Measurements from ENCODE around the gene POLR2L. TPM values are rescaled to one million over a fixed set of nuclear protein-coding genes. Genes with fewer than 3 reads are reported as not detected.

The POLR2L gene
- total RNA-seq, 2 experiments from 2014 or later: 90.3 to 96.0 TPM

DNA sequence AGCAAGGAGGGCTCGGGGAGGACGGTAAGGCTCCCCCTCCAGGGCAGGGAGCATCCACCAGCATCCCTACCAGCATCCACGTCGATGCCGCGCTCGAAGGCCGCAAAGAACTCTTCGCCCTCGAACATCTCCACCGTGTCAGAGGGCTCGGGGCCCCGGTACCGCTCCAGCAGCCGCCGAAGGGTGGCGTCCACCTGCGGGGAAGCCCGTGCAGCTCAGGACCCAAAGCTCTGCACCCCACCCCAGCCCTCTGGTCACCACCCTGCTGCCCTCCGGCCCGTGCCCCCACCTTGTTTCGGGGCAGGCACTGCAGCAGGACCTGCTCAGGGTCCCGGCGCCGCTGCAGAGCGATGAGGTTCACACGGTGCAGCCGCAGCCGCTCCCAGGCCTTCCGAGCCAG lies 41.9 kb downstream of the POLR2L start:
- H3K4me3 Mint-ChIP-seq: no peak overlapping the region
- no peaks in the 10 kb centered on the region for H3K9me3 Mint-ChIP-seq
- H3K27me3 Mint-ChIP-seq: no peaks in the 10 kb centered on the region
- ChIA-PET CTCF (interaction anchor here (1.6 kb wide), 1 partner anchor 8 kb away, joined by 4 read pairs; no protein-coding TSS in a partner anchor), POLR2A (no interaction called here)
- DNase-seq: no peak
- H3K4me1 Mint-ChIP-seq: peaks cover 20% of the 10 kb centered on the region
- no peak overlapping the region for H3K27ac Mint-ChIP-seq
- peaks cover 9% of the 10 kb centered on the region for H3K36me3 Mint-ChIP-seq (ENCODE audit: low read depth)

DNA sequence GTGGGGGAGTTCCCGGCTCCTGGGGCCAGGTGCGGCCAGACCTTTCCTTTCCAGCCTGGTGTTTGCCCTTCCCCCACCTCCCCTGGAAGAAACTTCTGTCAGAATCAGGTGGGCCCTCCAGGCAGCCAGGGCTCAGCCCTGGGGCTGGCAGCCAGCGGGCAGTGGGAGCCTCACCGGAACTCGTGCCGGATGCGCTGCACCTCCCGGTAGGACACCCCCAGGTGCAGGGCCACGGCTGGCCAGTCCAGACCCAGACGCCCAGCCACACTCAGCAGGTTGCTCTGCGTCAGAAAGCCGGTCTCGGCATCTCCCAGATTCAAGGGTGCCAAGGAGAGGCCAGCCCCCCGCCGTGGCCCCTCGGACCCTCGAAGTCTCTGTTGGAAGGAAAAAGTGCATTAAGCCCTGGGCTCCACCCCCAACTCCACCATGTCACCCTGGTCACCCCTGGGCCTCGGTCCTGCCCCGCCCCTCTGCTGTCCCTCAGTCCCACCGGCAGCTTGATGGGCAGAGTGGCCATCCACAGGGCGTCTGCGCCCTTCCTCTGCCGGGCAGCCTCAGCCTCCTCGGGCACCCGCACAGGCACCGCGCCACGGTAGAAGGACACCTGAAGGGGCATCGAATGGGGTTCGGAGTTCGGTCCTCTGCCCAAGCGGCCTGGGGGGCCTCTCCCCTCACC lies 42.5 kb downstream of the POLR2L start:
- Mint-ChIP-seq H3K4me3 (no peak overlapping the region), H3K36me3 (ENCODE audit: low read depth) (peaks cover 9% of the 10 kb centered on the region), H3K27ac (no peak overlapping the region), H3K4me1 (peaks cover 23% of the 10 kb centered on the region), H3K9me3 (no peaks in the 10 kb centered on the region), H3K27me3 (no peaks in the 10 kb centered on the region)
- ChIA-PET CTCF (interaction anchor here (1.6 kb wide), 1 partner anchor 9 kb away, joined by 4 read pairs; no protein-coding TSS in a partner anchor), POLR2A (no interaction called here)
- no peak for DNase-seq

DNA sequence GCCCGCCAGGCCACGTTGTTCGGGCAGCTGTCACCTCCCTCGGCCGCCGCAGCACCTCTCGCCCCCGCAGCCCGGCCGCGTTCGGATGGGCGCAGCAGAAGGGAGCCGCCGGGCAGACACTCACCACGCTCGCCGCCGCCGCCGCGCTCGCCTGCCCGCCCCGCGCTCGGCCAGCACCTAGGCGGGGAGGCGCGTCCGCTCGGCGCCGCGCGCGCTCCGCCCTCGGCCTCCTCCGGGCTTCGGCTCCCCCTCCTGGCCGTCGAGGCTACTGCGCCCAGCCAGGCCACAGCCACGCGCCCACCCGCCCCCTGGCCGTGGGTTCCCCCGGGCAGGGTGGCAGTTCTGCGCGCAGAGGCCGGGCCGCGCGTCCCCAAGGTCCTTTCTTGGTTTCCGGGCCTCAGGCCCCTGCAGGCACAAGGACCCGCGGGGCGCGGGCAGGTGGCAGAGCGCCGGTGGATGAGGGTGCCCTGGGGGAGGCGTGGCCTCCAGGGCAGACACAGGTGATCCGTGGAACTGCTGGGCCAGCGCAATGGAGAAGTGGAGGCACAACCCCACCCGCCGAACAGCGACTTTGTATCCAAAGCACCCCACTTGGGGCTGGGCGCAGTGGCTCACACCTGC lies 44.1 kb downstream of the POLR2L start, which contains the start of gene SLC25A22:
SLC25A22 (minus strand) TSS at position 189 of the 621 bp plus-strand sequence. CDS start 3,275 bp downstream, outside the sequence.
- H3K36me3 Mint-ChIP-seq (ENCODE audit: low read depth): peaks cover 6% of the 10 kb centered on the region

DNA sequence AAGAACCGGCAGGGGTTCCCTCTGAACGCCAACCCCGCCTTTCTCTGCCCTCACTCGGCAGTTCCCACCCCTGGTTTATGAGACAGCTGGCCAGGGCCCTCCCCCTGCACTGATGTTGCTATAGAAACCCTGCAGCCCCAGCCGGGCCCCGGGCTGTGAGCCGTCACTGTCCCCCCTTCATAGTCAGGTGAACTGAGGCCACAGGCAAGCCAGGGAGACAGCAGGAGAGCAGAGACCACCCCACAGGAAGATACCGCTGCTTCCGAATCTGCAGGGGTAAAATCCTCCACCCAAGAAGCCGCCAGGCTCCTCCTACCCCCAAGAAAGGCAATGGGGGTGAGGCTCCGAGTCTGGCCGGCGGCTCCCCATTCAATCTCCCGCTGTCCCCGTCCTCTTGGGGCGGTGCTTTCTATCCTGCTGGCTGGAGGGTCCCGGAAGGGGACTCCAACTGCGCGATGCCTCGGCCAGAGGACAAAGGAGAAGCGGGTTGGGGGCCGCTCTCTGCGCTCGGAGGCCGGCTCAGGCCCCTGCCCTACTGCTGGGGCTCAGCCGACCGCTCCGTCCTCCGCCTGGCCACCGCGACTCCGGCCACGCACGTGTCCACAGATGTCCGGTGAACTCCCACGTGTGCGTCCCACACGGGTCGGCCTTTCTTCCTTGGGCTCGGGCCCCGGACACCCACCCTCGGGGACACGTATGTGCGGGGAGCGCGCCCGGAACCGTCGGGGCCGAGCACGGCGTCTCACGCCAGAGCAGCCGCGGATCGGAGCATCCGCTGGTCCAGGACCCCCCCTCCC lies 44.8 kb downstream of the POLR2L start:
- POLR2A ChIA-PET: interaction anchor here (0.6 kb wide), 2 partner anchors 56 to 184 kb away, joined by 3 to 4 read pairs; no protein-coding TSS in a partner anchor
- peak overlapping the region; percentile 80 for H3K27ac Mint-ChIP-seq
- peaks cover 4% of the 10 kb centered on the region for H3K36me3 Mint-ChIP-seq (ENCODE audit: low read depth)
- DNase-seq: peak; percentile 77
- H3K4me3 Mint-ChIP-seq: peak overlapping the region; percentile 84
- H3K9me3 Mint-ChIP-seq: no peaks in the 10 kb centered on the region
- H3K27me3 Mint-ChIP-seq: no peaks in the 10 kb centered on the region
- CTCF ChIA-PET: interaction anchor here (0.6 to 1.7 kb wide), 6 partner anchors 11 to 56 kb away, joined by 3 to 7 read pairs (median 4); partner anchors contain the start of genes CRACR2B and PNPLA2
- peaks cover 23% of the 10 kb centered on the region for H3K4me1 Mint-ChIP-seq

More for the DNA sequence above, 44.1 kb downstream of the POLR2L start, which contains the start of gene SLC25A22:
- peak within 1 kb of the TSS; percentile 84 for H3K4me3 Mint-ChIP-seq
- peaks cover 25% of the 10 kb centered on the region for H3K4me1 Mint-ChIP-seq
- H3K9me3 Mint-ChIP-seq: no peaks in the 10 kb centered on the region
- peak within 1 kb of the TSS; percentile 80 for H3K27ac Mint-ChIP-seq
- DNase-seq: peak; percentile 82
- CTCF ChIA-PET: interaction anchor here (1.1 kb wide), 2 partner anchors 36 to 55 kb away, joined by 3 read pairs; no protein-coding TSS in a partner anchor
- no peaks in the 10 kb centered on the region for H3K27me3 Mint-ChIP-seq
- POLR2A ChIA-PET: no interaction called here

DNA sequence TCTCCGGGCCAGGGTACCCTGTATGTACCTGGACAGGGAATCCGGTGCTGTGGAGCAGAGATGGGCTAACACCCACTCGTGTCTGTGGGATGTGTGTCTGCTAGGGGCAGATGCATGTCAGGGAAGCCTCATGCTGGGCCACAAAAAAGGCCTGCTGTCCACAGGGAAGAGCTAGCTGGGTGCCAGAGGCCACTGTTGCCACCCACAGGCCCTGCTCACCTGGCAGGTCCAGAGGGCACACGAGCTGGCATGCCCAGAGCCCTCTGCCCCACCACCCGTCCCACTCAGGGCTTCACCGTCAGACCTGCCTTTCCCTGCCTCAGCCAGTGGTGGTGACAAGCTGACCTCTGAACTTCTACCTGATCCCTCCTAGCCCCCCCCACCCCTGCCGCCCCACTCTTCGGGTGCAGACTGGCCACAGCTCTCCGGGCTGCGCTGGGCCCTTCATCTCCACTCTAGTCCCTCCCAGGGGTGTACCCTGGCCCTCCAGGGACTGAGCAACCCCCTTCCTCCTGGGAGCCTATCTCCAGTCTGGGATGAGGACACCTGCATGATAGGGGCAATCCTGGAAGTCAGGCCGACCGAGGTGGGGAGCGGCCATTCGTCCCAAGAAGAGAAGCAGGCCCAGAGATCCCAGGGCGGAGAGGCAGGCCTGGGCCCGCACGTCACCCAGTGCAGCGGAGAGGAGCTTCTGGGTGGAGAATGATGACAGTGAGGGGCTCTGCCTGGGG lies 45.6 kb downstream of the POLR2L start:
- no peaks in the 10 kb centered on the region for H3K27me3 Mint-ChIP-seq
- POLR2A ChIA-PET: interaction anchor here (0.6 kb wide), 3 partner anchors 21 to 184 kb away, joined by 3 to 4 read pairs (median 4); no protein-coding TSS in a partner anchor
- peaks cover 23% of the 10 kb centered on the region for H3K4me1 Mint-ChIP-seq
- peaks cover 3% of the 10 kb centered on the region for H3K36me3 Mint-ChIP-seq (ENCODE audit: low read depth)
- CTCF ChIA-PET: interaction anchor here (0.6 to 1.7 kb wide), 7 partner anchors 9 to 55 kb away, joined by 3 to 7 read pairs (median 3); partner anchors contain the start of genes CRACR2B and PNPLA2
- DNase-seq: no peak
- H3K9me3 Mint-ChIP-seq: no peaks in the 10 kb centered on the region
- H3K27ac Mint-ChIP-seq: peak overlapping the region; percentile 80
- H3K4me3 Mint-ChIP-seq: peak overlapping the region; percentile 84

DNA sequence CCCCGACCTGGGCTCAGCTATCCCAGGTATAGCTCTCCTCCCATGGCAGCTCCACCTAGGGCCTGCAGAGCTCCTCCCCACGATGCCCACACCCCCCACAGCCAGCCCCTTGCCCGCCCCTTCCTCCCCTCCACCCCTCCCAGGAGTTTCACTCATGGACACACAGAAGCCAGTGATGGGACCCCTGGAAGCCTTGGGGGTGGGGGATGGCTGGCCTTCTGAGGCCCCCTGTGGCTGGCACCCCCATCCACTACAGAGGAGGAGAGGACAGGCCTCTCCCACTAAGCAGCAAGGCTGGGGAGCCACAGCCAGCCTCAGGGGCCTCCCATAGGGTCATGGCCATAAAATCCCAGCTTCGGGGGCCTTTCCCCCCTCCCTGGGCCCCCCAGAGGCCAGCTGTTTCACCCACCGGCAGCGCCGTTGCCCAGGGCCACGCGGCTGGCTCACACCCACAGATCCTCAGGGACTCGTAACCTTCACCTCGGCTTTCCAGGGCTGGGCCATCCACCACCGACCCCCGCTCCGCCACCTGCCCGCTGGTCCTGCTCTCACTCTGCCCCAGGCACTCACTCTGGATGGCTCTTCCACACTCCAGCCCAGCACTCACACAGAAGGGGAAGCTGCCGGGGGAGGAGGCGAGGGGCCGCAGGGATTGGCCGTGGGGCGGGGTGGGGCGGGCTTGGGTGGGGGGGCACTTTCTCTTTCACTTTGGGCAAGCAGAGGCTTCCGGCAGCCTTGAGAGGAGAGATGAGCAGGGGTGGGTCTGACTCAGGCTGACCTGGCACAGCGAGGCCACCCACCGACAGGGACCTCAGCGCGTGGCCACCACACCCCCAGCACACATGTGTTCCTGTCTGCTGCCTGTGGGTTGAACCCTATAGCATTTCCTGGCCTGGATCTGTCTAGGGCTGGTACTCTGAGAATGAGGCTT lies 46.4 kb downstream of the POLR2L start:
- ChIA-PET CTCF (interaction anchor here (0.6 to 1.7 kb wide), 4 partner anchors 10 to 111 kb away, joined by 3 to 7 read pairs (median 3); no protein-coding TSS in a partner anchor), POLR2A (interaction anchor here (0.6 kb wide), 2 partner anchors 22 to 479 kb away, joined by 3 to 4 read pairs; no protein-coding TSS in a partner anchor)
- no peaks in the 10 kb centered on the region for H3K9me3 Mint-ChIP-seq
- peaks cover 4% of the 10 kb centered on the region for H3K36me3 Mint-ChIP-seq (ENCODE audit: low read depth)
- H3K27ac Mint-ChIP-seq: peak overlapping the region; percentile 80
- peaks cover 23% of the 10 kb centered on the region for H3K4me1 Mint-ChIP-seq
- H3K27me3 Mint-ChIP-seq: no peaks in the 10 kb centered on the region
- H3K4me3 Mint-ChIP-seq: peak overlapping the region; percentile 84
- DNase-seq: peak; percentile 85

DNA sequence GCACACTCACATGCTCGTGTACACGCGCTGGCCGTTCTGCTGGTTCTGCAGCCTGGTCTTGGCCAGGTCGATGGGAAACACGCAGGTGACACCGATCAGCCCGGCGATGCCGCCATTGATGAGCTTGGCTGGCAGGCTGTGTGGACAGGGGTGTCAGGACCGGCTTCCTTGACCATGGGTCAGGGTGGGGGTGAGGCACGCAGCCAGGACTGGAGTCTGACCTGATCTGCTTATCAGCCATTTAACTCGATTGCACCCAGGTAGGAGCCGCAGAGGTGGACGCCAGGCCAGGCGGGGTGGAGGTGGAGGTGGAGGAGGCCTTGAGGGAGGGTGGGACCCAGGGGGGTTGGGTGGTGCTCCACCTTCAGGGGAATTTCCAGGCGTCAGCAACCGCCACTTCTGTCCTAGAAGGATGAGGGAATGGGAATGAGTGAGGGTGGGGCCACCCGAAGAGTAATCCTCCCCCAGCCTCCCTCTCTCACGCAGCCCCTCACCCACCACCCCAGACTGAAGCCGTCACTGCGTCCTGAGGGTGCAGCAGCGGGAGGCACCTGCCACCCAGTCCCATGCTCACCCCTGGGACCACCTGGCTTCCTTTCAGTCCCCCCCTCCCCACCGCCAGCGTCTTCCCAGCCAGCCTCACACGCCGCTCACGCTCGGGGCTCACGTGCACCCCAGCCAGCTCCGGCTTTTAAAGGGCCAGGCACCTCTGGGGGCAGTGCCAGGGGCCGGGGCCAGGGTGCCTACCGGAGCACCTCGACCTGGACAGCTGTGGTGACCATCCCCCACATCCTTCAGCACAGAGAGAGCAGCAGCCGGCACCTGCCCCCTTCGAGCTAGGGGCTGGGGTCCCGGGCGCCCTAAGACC lies 47.3 kb downstream of the POLR2L start:
- Mint-ChIP-seq H3K27ac (no peak overlapping the region), H3K9me3 (no peaks in the 10 kb centered on the region), H3K4me3 (peak overlapping the region; percentile 84), H3K4me1 (peaks cover 23% of the 10 kb centered on the region), H3K36me3 (ENCODE audit: low read depth) (peaks cover 4% of the 10 kb centered on the region), H3K27me3 (no peaks in the 10 kb centered on the region)
- ChIA-PET CTCF (interaction anchor here (0.6 to 1.4 kb wide), 3 partner anchors 11 to 112 kb away, joined by 3 read pairs; no protein-coding TSS in a partner anchor), POLR2A (no interaction called here)
- DNase-seq: no peak

DNA sequence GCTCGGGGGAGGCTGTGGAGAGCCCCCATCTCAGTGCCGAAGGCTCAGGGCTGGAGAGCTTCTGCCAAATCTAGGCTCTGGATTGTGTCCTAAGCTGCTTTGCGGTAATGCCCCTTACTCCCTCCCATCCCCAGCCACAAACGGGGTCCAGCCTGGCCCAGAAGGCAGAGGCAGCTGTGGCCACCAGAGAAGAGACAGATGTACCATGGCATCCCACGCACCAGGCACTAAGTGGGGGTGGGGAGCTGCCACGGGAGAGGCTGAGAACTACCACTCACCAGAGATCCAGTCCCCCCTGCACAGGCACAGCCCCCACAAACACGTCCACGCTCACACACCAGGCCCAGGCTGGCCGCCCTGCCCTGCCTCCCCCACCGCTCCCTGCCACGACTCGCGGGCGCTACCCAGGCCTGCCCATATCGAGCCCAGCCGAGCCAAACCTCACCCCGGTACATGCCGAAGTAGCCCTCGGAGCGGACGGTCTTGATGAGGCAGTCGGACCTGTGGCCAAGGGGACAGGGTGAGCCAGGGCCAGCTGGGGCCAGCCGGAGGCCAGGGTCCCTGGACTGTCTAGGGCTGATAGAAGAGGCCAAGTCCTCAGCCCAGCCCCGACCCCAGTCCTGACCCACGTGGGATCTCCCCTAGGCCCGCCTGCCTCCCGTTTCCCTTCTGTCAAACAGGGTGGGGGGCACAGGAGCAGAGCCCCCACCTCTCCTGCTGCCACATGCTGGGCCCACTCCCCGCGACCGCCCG lies 48.1 kb downstream of the POLR2L start:
- Mint-ChIP-seq H3K27ac (no peak overlapping the region), H3K36me3 (ENCODE audit: low read depth) (peaks cover 4% of the 10 kb centered on the region), H3K27me3 (no peaks in the 10 kb centered on the region), H3K4me1 (peaks cover 23% of the 10 kb centered on the region), H3K9me3 (no peaks in the 10 kb centered on the region), H3K4me3 (no peak overlapping the region)
- CTCF ChIA-PET: interaction anchor here (0.6 to 0.8 kb wide), 2 partner anchors 10 to 223 kb away, joined by 3 read pairs; no protein-coding TSS in a partner anchor
- POLR2A ChIA-PET: no interaction called here
- no peak for DNase-seq

DNA sequence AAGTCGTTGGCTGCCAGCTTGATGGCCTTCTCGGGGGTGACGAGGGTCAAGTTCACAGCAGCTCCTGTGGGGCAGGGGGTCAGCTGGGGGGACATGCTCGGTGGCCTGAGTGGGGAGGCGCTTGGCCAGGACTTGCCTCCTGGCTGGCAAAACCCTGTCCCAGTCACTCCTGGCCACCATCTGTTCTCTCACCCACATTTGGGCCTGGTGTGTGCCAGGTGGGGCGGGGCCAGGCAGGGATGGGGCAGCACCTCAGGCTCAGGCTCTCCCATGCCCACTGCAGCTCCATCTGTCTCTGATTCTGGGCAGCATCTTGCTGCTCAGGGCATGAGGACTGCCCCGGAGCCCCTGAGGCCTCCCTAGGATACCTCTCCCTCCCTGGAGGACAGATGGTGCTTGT lies 48.8 kb downstream of the POLR2L start:
- CTCF ChIA-PET: interaction anchor here (0.6 to 1.3 kb wide), 2 partner anchors 15 to 222 kb away, joined by 3 read pairs; no protein-coding TSS in a partner anchor

DNA sequence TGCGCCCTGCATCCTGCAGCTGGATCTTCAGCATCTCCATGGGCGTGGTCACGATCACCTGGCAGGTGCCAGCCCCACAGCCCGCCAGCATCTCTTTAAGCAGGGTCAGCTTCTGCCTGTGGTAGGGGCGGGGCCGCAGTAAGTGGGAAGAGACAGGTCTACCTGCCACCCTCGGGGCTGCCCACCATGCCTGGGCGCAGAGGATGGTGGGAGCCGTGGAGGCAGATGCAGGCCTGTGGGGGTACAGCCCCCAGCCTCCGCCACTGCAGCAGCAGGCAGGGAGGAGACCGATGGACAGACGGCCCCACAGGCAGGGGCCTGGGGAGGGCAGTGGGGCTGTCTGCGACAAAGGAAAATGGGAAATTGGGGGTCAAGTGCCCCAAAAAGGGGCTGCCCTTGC lies 49.5 kb downstream of the POLR2L start:
- Mint-ChIP-seq H3K36me3 (ENCODE audit: low read depth) (peaks cover 4% of the 10 kb centered on the region), H3K4me1 (peaks cover 25% of the 10 kb centered on the region), H3K27me3 (no peaks in the 10 kb centered on the region), H3K27ac (no peak overlapping the region), H3K9me3 (no peaks in the 10 kb centered on the region), H3K4me3 (no peak overlapping the region)
- ChIA-PET CTCF (interaction anchor here (0.6 to 1.3 kb wide), 2 partner anchors 15 to 136 kb away, joined by 3 read pairs; no protein-coding TSS in a partner anchor), POLR2A (no interaction called here)
- no peak for DNase-seq

More for the DNA sequence above, 48.8 kb downstream of the POLR2L start:
- DNase-seq: no peak
- H3K4me3 Mint-ChIP-seq: no peak overlapping the region
- no peaks in the 10 kb centered on the region for H3K27me3 Mint-ChIP-seq
- H3K36me3 Mint-ChIP-seq (ENCODE audit: low read depth): peaks cover 4% of the 10 kb centered on the region
- H3K4me1 Mint-ChIP-seq: peaks cover 25% of the 10 kb centered on the region
- POLR2A ChIA-PET: no interaction called here
- H3K27ac Mint-ChIP-seq: no peak overlapping the region
- H3K9me3 Mint-ChIP-seq: no peaks in the 10 kb centered on the region

Measured in activated CD4-positive, alpha-beta T cell treated with anti-CD3 and anti-CD28 coated beads, Interleukin-2, amount 10 ng/mL, durations not matched to agents 7 days and 5 days (primary cell).